Measurements from ENCODE around the gene DRAP1.

DNA sequence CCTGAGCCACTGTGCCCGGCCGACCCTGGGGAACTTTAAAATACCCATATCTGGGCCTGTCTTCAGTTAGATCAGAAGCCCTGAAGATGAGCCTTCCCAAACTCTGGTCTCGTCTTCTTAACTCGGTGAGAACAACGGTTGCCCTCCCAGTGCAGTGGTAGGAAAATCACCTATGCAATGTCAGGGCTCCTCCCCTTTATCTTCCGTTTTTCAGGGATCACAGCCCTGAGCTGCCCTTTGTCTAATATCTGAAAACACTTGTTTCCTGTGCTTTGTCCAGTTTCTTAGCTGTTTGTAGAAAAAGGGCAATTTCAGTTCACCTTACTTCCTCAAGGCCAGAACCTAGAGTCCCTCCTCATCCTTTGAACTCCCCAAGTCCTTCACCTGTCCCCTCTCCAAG is 9.4 kb downstream of the DRAP1 start:
- TF ChIP-seq, protein P1, sequence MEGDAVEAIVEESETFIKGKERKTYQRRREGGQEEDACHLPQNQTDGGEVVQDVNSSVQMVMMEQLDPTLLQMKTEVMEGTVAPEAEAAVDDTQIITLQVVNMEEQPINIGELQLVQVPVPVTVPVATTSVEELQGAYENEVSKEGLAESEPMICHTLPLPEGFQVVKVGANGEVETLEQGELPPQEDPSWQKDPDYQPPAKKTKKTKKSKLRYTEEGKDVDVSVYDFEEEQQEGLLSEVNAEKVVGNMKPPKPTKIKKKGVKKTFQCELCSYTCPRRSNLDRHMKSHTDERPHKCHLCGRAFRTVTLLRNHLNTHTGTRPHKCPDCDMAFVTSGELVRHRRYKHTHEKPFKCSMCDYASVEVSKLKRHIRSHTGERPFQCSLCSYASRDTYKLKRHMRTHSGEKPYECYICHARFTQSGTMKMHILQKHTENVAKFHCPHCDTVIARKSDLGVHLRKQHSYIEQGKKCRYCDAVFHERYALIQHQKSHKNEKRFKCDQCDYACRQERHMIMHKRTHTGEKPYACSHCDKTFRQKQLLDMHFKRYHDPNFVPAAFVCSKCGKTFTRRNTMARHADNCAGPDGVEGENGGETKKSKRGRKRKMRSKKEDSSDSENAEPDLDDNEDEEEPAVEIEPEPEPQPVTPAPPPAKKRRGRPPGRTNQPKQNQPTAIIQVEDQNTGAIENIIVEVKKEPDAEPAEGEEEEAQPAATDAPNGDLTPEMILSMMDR (IDR thresholded peaks at IDR 0.05; ENCODE audit: insufficient read depth, low read length): no peak
- TF ChIP-seq, protein P2, sequence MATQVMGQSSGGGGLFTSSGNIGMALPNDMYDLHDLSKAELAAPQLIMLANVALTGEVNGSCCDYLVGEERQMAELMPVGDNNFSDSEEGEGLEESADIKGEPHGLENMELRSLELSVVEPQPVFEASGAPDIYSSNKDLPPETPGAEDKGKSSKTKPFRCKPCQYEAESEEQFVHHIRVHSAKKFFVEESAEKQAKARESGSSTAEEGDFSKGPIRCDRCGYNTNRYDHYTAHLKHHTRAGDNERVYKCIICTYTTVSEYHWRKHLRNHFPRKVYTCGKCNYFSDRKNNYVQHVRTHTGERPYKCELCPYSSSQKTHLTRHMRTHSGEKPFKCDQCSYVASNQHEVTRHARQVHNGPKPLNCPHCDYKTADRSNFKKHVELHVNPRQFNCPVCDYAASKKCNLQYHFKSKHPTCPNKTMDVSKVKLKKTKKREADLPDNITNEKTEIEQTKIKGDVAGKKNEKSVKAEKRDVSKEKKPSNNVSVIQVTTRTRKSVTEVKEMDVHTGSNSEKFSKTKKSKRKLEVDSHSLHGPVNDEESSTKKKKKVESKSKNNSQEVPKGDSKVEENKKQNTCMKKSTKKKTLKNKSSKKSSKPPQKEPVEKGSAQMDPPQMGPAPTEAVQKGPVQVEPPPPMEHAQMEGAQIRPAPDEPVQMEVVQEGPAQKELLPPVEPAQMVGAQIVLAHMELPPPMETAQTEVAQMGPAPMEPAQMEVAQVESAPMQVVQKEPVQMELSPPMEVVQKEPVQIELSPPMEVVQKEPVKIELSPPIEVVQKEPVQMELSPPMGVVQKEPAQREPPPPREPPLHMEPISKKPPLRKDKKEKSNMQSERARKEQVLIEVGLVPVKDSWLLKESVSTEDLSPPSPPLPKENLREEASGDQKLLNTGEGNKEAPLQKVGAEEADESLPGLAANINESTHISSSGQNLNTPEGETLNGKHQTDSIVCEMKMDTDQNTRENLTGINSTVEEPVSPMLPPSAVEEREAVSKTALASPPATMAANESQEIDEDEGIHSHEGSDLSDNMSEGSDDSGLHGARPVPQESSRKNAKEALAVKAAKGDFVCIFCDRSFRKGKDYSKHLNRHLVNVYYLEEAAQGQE (IDR thresholded peaks at IDR 0.05; ENCODE audit: insufficient replicate concordance, low read depth): no peak
- TF ChIP-seq POLR2AphosphoS5 (IDR thresholded peaks at IDR 0.05; ENCODE audit: low read depth) (no peak), GABPA (IDR thresholded peaks at IDR 0.05; ENCODE audit: low read depth) (no peak), SPI1 (IDR thresholded peaks at IDR 0.05; ENCODE audit: borderline replicate concordance, low read depth) (no peak)
